Liver (tissue), 9 donors: ENCODE results near the gene NNT. TPM values are rescaled to one million over a fixed set of nuclear protein-coding genes. Genes with fewer than 3 reads are reported as not detected.

Source experiments
- DNase-seq: peaks from one replicate; pipeline ENCODE4 v3.0.0-alpha.2; 2017; ENCODE audit warnings: low spot score
- H3K27ac ChIP-seq, 2 donors: one replicate each; pipeline ENCODE4 v1.7.0; 2013; ENCODE audit warnings: inconsistent platforms in 2 of 2, low read length in 2 of 2, control low read depth in 1 of 2, low read depth in 1 of 2, mild to moderate bottlenecking in 1 of 2
- H3K27me3 ChIP-seq, 4 donors: one replicate each; pipeline versions ENCODE4 v1.6.1 to v1.7.0; 2013; ENCODE audit warnings: low read length in 3 of 4, inconsistent platforms in 1 of 4, mild to moderate bottlenecking in 1 of 4, moderate library complexity in 1 of 4; ENCODE audit not compliant: control insufficient read depth in 4 of 4, insufficient read depth in 4 of 4
- H3K36me3 ChIP-seq, 4 donors: one replicate each; pipeline versions ENCODE4 v1.6.1 to v1.7.0; 2013; ENCODE audit warnings: low read length in 3 of 4, mild to moderate bottlenecking in 3 of 4, low read depth in 1 of 4, moderate library complexity in 1 of 4; ENCODE audit not compliant: control insufficient read depth in 4 of 4, insufficient read depth in 3 of 4
- H3K4me1 ChIP-seq, 4 donors: one replicate each; pipeline versions ENCODE4 v1.6.1 to v1.7.0; 2013; ENCODE audit warnings: low read length in 3 of 4, mild to moderate bottlenecking in 3 of 4, moderate library complexity in 1 of 4; ENCODE audit not compliant: control insufficient read depth in 4 of 4, insufficient read depth in 4 of 4
- H3K4me3 ChIP-seq, 3 donors: one replicate each; pipeline versions ENCODE4 v1.6.1 to v1.7.0; 2013; ENCODE audit warnings: low read length in 3 of 3, control low read depth in 1 of 3, low read depth in 1 of 3, mild to moderate bottlenecking in 1 of 3
- H3K9ac ChIP-seq, 2 donors: one replicate each; pipeline ENCODE4 v1.7.0; 2013; ENCODE audit warnings: low read length in 2 of 2, mild to moderate bottlenecking in 2 of 2, moderate library complexity in 2 of 2, control low read depth in 1 of 2, low read depth in 1 of 2
- H3K9me3 ChIP-seq, 4 donors: one replicate each; pipeline versions ENCODE4 v1.6.1 to v1.7.0; 2013; ENCODE audit warnings: low read length in 3 of 4; ENCODE audit not compliant: control insufficient read depth in 4 of 4
- EGR1 ChIP-seq, 2 donors: IDR thresholded peaks; 2 replicates each; pipeline ENCODE4 v1.6.1; 2016 to 2018; ENCODE audit warnings: antibody characterized with exemption in 2 of 2, low read depth in 2 of 2
- FOXA1 ChIP-seq: IDR thresholded peaks from 2 replicates; pipeline ENCODE4 v1.6.1; 2016; ENCODE audit warnings: antibody characterized with exemption
- FOXA2 ChIP-seq: IDR thresholded peaks from 2 replicates; pipeline ENCODE4 v1.6.1; 2016; ENCODE audit warnings: antibody characterized with exemption
- GABPA ChIP-seq, 2 donors: IDR thresholded peaks in 1 of 2; conservative IDR thresholded peaks in 1 of 2; 2 replicates each; pipeline ENCODE4 v1.6.1; 2016; ENCODE audit warnings: antibody characterized with exemption in 2 of 2, mild to moderate bottlenecking in 1 of 2, moderate library complexity in 1 of 2
- HNF4A ChIP-seq, 2 donors: conservative IDR thresholded peaks; 2 replicates each; pipeline ENCODE4 v1.6.1; 2016; ENCODE audit warnings: antibody characterized with exemption in 2 of 2, mild to moderate bottlenecking in 2 of 2
- JUND ChIP-seq, 2 donors: IDR thresholded peaks; 2 replicates each; pipeline ENCODE4 v1.6.1; 2016; ENCODE audit warnings: antibody characterized with exemption in 2 of 2
- NR2F2 ChIP-seq: IDR thresholded peaks from 2 replicates; pipeline ENCODE4 v1.6.1; 2016; ENCODE audit warnings: antibody characterized with exemption
- RAD21 ChIP-seq, 2 donors: IDR thresholded peaks; 2 replicates each; pipeline ENCODE4 v1.6.1; 2016; ENCODE audit warnings: antibody characterized with exemption in 2 of 2, mild to moderate bottlenecking in 2 of 2
- REST ChIP-seq: IDR thresholded peaks from 2 replicates; pipeline ENCODE4 v1.6.1; 2016; ENCODE audit warnings: antibody characterized with exemption, mild to moderate bottlenecking
- RXRA ChIP-seq, 2 donors: IDR thresholded peaks; 2 replicates each; pipeline ENCODE4 v1.6.1; 2017 to 2018; ENCODE audit warnings: antibody characterized with exemption in 2 of 2, mild to moderate bottlenecking in 1 of 2
- SP1 ChIP-seq: IDR thresholded peaks from 2 replicates; pipeline ENCODE4 v1.6.1; 2018; ENCODE audit warnings: antibody characterized with exemption, mild to moderate bottlenecking
- TAF1 ChIP-seq: conservative IDR thresholded peaks from 2 replicates; pipeline ENCODE4 v1.6.1; 2016; ENCODE audit warnings: antibody characterized with exemption, mild to moderate bottlenecking
- YY1 ChIP-seq: IDR thresholded peaks from 2 replicates; pipeline ENCODE4 v1.6.1; 2016; ENCODE audit warnings: antibody characterized with exemption, mild to moderate bottlenecking
- ZBTB33 ChIP-seq: IDR thresholded peaks from 2 replicates; pipeline ENCODE4 v1.6.1; 2016; ENCODE audit warnings: antibody characterized with exemption
- WGBS: extraction: QIAGEN DNeasy Blood & Tissue Kit; methylation state at CpG from one replicate; pipeline ENCODE4 v1.1.7; 2013; 5-methylcytosine and 5-hydroxymethylcytosine counted together
- polyA plus RNA-seq, 2 donors: library from polyadenylated mRNA; stranded (reverse) in 1 of 2; unstranded in 1 of 2; fragments of 200-250 nt in 1 of 2; fragments of >200 nt in 1 of 2; fragmentation: Nextera tagmentation in 1 of 2; extraction: Ambion mirVana in 1 of 2; gene quantifications; one replicate each; pipeline versions ENCODE4 v1.2.1 to v1.2.3, GENCODE V29; 2013 to 2015
- total RNA-seq, 2 donors: library from RNA; depleted of rRNA; stranded (reverse); fragments of >200 nt; gene quantifications; one replicate each; pipeline ENCODE4 v1.2.3, GENCODE V29; 2014
- TF ChIP-seq, protein P1 (sequence below): fragments of 150-350 bp; IDR thresholded peaks from 2 replicates; pipeline ENCODE4 v1.5.1; 2017; ENCODE audit warnings: improper control_type of control experiment, low read depth, low read length; ENCODE audit not compliant: missing input control
- TF ChIP-seq, protein P2 (sequence below): IDR thresholded peaks from 2 replicates; pipeline ENCODE4 v1.6.1; 2016; ENCODE audit warnings: antibody characterized with exemption
- TF ChIP-seq, protein P3 (sequence below): IDR thresholded peaks from 2 replicates; pipeline ENCODE4 v1.6.1; 2016; ENCODE audit warnings: antibody characterized with exemption
- donor health status: healthy.
- donor health status: healthy.
- donor health status: healthy.
- donor health status: healthy.
- donor health status: healthy.

The NNT gene
- total and polyA plus RNA-seq, 4 donors = 45.4 to 154 (median 89.2) TPM

DNA sequence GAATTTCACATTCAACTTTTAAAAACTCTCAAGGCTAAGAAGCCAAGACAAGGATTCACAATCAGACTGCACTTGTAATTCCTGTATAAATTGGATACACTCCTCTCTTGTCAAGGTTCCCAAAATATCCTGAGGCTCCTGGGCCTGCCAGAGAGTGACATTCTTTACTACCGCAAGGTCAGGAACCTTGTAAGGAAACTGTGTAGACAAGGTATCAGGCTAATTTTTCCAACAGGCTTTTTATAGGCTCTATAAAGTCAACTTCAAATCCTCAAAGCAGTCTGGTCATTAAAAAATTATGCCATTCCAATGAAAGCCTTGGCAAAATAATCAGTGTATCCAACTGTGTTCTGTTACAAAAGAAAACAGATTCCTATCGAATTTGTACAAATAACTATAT, 30.6 kb upstream of the NNT start:
- Histone ChIP-seq H3K27me3 (no peaks in the 10 kb centered on the region), H3K4me1 (peaks cover 0 to 5% (median 2%) of the 10 kb centered on the region in 4 donors), H3K9me3 (no peaks in the 10 kb centered on the region), H3K9ac (no peak overlapping the region), H3K36me3 (peaks cover 0 to 4% (median 0%) of the 10 kb centered on the region in 4 donors), H3K27ac (no peak overlapping the region), H3K4me3 (no peak overlapping the region)
- no peak for DNase-seq
- WGBS = 63% methylated on average over 2 of the region's 2 CpGs
- TF ChIP-seq TAF1 = no peak
- no peak for TF ChIP-seq JUND (IDR thresholded peaks at IDR 0.05)
- TF ChIP-seq, protein P1, sequence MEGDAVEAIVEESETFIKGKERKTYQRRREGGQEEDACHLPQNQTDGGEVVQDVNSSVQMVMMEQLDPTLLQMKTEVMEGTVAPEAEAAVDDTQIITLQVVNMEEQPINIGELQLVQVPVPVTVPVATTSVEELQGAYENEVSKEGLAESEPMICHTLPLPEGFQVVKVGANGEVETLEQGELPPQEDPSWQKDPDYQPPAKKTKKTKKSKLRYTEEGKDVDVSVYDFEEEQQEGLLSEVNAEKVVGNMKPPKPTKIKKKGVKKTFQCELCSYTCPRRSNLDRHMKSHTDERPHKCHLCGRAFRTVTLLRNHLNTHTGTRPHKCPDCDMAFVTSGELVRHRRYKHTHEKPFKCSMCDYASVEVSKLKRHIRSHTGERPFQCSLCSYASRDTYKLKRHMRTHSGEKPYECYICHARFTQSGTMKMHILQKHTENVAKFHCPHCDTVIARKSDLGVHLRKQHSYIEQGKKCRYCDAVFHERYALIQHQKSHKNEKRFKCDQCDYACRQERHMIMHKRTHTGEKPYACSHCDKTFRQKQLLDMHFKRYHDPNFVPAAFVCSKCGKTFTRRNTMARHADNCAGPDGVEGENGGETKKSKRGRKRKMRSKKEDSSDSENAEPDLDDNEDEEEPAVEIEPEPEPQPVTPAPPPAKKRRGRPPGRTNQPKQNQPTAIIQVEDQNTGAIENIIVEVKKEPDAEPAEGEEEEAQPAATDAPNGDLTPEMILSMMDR = no peak
- TF ChIP-seq RAD21 (IDR thresholded peaks at IDR 0.05) = no peak
- TF ChIP-seq, protein P2, sequence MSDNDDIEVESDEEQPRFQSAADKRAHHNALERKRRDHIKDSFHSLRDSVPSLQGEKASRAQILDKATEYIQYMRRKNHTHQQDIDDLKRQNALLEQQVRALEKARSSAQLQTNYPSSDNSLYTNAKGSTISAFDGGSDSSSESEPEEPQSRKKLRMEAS = no peak
- no peak for TF ChIP-seq YY1
- no peak for TF ChIP-seq SP1
- TF ChIP-seq EGR1 (IDR thresholded peaks at IDR 0.05; ENCODE audit: low read depth in 2 of 2) = no peak
- TF ChIP-seq NR2F2 = no peak
- no peak for TF ChIP-seq GABPA (IDR thresholded peaks at IDR 0.05 in 1 of 2, conservative IDR thresholded peaks at IDR 0.05 in 1 of 2)
- no peak for TF ChIP-seq RXRA (IDR thresholded peaks at IDR 0.05)
- TF ChIP-seq ZBTB33 = no peak
- TF ChIP-seq FOXA1 = no peak
- TF ChIP-seq REST = no peak
- no peak for TF ChIP-seq HNF4A (conservative IDR thresholded peaks at IDR 0.05)
- TF ChIP-seq, protein P3, sequence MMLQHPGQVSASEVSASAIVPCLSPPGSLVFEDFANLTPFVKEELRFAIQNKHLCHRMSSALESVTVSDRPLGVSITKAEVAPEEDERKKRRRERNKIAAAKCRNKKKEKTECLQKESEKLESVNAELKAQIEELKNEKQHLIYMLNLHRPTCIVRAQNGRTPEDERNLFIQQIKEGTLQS = no peak

- Histone ChIP-seq H3K27me3 (no peaks in the 10 kb centered on the region), H3K27ac (no peak overlapping the region), H3K4me1 (peaks cover 0 to 5% (median 2%) of the 10 kb centered on the region in 4 donors), H3K4me3 (no peak overlapping the region), H3K9ac (no peak overlapping the region), H3K9me3 (no peaks in the 10 kb centered on the region), H3K36me3 (peaks cover 0 to 4% (median 0%) of the 10 kb centered on the region in 4 donors)
- DNase-seq = no peak
- WGBS = 81% methylated on average over 1 of the region's 1 CpG
- no peak for TF ChIP-seq SP1
- TF ChIP-seq RAD21 (IDR thresholded peaks at IDR 0.05) = no peak
- TF ChIP-seq ZBTB33 = no peak
- TF ChIP-seq JUND (IDR thresholded peaks at IDR 0.05) = no peak
- TF ChIP-seq FOXA2 = no peak
- TF ChIP-seq NR2F2 = no peak
- TF ChIP-seq, protein P2 = no peak
- TF ChIP-seq, protein P1 = no peak
Observed at GRCh38 chr5:43573058-43573457, 29.9 kb upstream of the NNT start.
